Stimulated activated CD8-positive, alpha-beta memory T cell treated with anti-CD3 and anti-CD28 coated beads, Interleukin-12 subunit alpha, Interleukin-12 subunit beta, amount 100 ng/mL, for 24 hours (primary cell): Measurements from ENCODE around the gene SUPT4H1.

Experiments
- DNase-seq: peaks from one replicate; pipeline ENCODE4 v3.0.0-alpha.2; 2020; ENCODE audit errors: extremely low read depth

The SUPT4H1 gene

DNA sequence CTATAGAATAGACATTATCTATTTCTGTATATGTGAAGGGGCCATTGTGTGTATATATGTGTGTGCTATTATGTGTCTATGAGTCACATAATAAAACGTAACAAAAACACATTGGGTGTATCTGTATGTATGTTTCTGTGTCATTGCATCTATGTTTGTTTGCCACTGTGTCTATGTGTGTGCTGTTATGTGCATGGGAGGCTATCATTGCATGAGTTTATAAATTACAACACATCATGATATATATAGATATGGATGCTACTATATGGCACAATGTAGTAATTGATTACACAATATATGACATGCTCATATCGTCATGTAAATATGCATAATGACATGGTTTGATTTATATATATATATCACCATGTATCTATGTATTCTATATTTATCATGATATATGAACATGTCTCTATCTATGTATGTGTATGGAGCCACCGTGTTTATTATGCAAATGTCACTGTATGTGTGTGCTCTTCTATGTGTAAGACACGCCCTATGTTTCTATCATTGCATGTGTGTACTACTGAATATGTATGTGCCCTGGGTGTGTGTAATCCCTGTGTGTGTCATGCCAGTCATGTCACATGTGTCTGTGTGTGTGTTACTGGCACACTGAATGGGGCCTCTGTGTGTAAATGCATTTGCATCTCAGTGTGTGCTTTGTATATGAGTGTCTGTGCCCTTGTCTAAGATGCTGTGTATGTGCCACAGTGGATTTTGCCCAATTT, 22.0 kb downstream of the SUPT4H1 start:
- no peak for DNase-seq

GRCh38 chr17:58329035-58329809, 22.8 kb downstream of the SUPT4H1 start:
- DNase-seq, result no peak

DNA sequence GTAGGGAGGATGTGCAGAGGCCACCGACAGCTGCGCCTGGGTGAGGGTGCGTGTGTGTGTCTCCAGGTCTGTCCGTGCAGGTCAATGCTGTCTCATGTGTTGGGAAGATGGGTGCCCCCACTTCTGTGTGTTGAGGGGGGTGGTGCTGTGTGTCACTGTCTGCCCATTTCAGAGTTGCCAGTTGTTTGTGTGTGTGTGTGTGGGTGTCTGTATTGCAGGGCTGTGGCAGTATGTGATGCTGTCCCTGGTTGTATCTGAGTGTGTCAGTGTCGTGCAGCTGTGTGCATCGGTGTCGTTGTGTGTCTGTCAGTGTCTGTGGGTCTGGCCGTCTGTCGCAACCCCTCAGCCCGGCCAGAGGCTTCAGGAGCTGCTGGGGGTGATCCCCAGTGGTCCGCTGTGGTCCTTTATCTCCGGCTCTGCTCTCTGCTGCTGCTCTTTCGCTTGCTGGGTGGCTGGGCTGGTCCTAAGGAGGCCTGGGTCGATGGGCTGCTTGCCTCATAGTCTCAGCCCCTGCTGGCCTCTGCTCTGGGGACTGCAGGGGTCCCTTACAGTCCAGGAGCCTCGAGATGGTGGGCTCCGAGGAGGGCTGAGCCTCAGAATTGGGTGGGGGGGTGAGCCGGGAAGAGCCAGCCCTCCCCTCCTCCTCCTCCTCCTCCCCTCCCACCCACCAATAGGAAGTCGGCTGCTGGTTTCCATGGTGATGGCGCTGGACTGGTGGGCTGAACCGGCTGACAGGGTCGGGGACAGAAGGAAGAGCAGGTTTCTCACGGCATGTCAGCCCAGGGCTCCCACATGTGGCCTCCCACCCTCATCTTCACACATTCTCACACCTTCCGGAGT, 23.6 kb downstream of the SUPT4H1 start, which contains the start of gene TSPOAP1:
Gene TSPOAP1 (minus strand): TSS at position 601 of the 840 bp plus-strand sequence. CDS start 875 bp downstream, outside the sequence.
- no peak for DNase-seq

DNA sequence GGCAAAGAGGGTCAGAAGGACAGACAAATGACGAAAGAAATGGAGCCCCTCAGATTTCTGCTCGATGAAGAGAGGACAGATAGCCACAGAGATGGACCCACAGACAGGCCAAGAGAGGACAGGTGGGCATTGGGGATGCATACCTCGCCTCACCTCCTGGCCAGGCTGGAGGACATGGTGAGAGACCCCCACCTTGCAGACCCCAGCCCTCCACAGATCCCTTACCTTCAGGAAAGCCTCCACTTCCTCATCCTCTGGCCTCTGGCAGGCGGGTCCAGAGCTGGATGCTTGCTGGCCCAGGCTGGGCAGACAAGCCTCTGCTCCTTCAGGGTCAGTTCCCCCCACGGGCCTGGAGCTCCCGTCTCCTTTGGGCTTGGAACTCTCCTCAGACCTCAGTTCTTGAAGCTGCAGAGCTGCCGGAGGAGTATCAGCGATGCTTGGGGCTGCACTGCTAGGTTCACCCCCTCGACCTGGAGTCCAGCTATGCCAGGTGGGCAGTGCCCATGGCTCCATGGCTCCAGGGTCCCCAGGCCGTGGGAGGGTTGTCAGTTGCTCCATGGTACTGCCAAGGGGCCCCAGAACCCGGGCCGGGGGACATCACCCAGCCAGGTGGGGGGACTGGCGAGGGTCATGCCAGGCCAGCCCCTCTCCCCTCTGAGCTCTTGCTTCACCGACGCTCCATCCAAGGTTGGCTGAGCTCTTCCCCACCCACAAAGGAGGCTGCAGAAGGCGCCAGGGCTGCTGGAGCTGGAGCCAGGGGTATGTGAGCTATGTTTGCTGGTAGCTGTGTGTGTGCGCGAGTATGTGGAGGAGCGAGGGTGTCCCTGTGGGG, 24.4 kb downstream of the SUPT4H1 start:
- DNase-seq, result no peak

GRCh38 chr17:58326609-58327362, 25.2 kb downstream of the SUPT4H1 start:
- no peak for DNase-seq

DNA sequence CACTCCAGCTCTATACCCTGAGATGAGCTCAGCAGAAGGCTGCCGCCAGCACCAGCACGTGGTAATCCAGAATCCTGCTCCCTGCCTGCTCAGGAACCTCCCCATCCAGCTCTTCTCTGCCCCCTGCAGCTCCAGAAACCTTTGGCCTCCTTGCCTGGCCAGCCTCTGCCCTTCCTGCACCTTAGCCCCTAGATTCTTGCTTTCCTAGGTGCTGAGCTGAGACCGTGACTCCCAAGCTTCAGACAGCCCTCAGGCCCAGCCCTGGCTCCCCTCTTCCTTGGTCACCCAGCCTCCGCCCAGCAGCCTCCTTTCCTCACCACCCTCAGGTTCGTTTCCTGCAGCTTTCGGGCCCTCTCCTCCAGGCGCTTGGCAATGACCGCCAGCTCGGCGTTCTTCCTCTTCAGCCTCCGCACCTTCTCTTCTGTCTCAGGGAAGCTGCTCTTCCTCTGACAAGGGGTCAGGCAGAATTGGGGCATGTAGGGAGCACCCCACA, 26.0 kb downstream of the SUPT4H1 start:
- no peak for DNase-seq

- no peak for DNase-seq
Observed at GRCh38 chr17:58325289-58325726, 26.7 kb downstream of the SUPT4H1 start.

DNA sequence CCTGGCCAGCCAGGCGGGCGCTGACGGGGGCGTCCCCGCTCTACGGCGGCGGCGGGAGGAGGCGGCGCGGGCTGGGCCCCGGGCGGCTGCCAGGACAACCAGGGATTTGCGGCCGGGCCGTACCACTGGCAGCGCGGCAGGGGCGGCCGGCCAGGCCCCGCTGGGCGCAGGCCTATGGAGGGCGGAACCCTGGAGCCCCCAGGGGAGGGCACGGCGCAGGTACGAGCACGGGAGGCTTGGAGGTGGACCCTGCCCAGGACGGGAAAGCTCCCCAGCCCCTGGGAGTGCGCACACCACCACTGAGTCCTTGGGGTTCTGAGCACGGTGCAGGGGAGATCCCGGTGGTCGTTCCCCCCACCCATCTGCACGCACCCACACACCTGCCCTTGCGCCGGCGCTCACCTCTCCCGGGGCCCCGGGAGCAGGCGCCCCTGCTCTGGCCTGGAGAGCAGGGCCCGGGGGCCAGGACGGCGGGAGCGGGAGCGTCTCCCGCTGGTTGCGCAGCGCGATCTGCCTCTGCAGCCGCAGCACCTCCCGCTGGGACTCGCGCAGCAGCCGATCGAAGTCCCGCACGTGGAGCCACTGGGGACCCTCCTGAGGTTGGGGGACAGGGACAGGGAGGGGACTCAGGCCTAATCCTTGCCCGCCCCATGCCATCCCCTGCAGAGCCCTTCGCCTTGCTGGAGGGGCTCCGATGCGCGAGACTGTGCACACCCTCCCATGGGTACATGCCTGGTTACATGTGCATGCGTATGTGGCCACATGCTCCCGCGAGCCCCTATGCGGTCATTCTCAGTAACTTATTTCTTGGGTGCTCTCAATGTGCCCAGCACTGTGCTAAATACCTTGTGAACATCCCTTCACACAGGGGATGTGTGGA, 27.4 kb downstream of the SUPT4H1 start:
- DNase-seq, result no peak

GRCh38 chr17:58324056-58324408, 28.0 kb downstream of the SUPT4H1 start:
- DNase-seq, result no peak

GRCh38 chr17:58323366-58324055, 28.5 kb downstream of the SUPT4H1 start:
- DNase-seq, result no peak

DNA sequence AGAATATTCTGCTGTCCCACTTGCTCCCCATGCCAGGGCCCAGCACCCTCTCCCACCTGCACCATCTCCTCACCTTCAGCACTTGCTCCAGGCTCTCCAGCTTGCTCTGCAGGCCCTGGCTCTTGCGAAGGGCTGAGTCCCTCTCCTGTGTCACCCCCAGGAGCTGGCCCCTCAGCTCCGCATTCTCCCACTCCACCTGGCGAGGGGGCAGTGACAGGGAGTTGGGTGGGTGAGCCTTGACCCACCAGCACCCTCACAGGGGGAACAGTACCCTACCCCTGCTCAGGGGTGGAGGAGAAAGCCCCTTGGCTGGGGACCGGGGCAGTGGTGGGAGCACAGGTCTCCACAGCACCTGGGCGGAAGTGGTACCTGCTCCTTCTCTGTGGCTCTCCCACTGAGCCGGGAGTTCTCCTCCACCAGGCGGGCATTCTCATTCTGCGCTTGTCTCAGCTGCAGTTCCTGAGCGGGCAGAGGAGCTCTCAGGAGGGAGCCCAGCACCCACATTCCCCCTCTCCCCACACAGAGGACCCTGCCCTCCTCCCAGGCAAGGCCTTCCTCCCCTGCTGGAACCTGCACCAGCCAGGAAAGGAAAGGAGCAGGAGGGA, 29.3 kb downstream of the SUPT4H1 start:
- DNase-seq, result no peak

DNA sequence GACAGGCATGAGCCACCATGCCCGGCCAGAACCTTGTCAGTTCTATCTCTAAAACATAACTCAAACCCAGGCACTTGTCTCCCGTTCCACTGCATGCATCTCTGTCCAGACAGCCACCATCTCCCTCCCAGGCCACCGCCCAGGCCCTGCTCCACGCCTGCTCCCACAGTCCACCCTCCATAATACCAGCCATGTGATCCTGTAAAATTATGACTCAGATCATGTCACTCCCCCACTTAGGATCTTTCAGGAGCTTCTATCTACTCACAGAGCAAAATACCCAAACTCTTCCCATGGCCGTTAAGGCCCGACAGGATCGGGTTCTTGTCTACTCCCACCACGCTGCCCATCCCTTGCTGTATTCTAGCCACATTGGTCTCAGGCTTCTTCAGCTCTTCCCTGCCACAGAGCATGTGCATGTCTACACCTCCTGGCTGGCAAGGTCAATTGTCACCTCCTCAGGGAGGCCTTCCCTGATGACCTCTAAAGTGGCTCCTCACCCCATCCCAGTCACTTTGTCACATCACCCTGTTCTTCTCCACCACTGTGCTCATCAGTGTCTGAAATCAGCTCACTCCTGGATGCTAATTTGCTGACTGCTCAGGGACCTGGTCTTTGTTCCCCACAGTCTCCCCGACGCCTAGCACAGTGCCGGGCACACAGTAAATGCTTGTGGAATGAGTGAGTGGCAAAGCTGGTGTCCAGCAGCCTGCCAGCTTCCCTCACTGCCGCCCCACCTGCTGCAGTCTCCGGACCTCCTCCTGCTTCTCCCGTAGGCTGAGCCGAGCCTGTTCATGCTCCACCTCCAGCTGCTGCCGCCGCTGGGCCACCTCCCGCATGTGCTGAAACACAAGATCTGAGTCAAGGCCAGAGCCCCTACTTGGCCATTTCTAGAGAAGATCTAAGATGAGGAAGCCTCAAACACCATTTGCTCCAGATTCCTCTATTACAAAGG, 30.2 kb downstream of the SUPT4H1 start:
- DNase-seq, result no peak

DNA sequence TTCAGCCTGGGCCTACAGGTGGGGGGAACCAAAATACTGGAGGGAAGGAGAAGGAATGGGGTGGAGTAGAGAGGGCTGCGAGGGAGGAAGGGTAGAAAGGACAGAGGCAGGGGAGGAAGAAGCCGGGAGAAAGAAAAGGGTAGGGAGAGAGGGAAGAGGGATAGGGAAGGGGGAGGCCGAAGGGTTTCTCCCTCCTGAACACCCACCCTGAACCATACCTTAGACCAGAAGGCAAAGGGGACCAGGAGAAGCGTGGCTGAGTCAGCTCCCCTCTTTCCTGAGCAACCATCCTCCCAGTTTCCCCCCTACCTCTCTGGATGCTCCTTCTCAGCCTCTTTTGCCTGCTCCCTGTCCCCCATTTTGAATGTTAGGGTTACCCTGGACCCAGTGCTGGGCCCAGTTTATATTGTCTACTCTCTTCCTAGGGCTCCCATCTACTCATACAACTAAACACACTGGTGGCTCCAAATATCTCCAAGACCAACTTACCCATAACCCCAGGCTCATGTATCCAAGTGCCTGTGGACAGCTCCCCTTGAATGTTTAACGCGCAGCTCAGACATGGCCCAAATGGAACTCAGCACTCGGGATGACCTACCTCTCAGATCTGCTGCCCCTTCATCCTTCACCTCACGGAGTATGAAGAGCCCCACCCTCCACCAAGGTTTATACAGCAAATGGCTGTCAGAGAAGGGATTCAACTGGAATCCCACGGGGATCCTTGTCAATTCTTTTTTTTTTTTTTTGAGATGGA, 31.3 kb downstream of the SUPT4H1 start:
- no peak for DNase-seq

- DNase-seq, result no peak
Observed at GRCh38 chr17:58320163-58320558, 31.8 kb downstream of the SUPT4H1 start.

DNA sequence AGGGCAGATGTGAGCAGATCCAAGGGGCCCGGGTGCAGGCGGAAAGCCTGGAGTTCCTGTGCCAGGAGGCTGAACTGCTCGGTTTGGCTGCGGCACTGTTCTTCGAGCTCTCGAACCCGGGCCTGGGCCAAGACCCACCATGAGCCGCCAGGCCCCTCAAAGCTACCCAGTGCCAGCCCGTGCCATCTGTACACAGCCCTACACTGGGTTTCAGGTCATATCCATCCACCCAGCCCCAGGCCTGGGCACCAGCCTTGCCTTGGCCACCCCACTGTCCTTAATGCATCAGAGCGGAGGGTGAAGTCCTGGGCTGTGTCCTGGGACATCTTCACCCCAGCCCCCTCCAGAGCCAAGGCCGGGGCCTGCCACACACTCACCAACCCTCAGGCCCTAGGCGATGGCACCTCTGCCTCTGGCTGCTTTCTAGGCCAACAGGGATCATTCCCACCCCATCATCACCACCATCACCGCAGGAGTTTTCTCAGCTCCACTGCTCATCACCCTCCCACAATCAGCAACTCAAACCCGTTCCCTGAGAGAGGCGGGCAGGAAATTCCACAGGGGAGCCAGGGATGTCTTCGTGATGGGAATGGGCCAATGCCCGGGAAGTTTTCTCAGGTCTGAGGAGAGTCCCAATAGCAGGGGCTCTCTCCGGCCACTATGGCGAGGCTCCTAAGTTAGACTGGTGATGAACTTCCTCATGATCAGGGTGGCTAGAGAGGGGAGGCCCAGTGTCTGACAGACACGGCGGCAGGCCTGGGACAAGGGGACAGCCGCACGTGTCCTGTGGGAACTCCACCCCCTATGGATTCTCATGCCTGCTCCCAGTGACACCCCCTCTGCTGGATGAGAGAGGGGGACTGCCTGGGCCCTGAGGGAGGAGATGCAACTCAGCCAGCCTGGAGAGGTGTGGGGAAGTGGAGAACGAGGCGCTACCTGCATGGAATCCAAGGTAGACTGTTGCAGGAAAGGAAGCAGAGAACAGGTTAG, 32.5 kb downstream of the SUPT4H1 start:
- no peak for DNase-seq
